Stimulated activated CD4-positive, alpha-beta T cell treated with anti-CD3 and anti-CD28 coated beads, Interleukin-12 subunit alpha, Interleukin-12 subunit beta, amount 100 ng/mL, for 4 hours (primary cell): ENCODE data around the gene EXOC3L4.

Experiments
- DNase-seq: peaks from one replicate; pipeline ENCODE4 v3.0.0-alpha.2; 2020

EXOC3L4 gene

GRCh38 chr14:103071544-103072251, 22.8 kb upstream of the EXOC3L4 start:
- no peak for DNase-seq

DNA sequence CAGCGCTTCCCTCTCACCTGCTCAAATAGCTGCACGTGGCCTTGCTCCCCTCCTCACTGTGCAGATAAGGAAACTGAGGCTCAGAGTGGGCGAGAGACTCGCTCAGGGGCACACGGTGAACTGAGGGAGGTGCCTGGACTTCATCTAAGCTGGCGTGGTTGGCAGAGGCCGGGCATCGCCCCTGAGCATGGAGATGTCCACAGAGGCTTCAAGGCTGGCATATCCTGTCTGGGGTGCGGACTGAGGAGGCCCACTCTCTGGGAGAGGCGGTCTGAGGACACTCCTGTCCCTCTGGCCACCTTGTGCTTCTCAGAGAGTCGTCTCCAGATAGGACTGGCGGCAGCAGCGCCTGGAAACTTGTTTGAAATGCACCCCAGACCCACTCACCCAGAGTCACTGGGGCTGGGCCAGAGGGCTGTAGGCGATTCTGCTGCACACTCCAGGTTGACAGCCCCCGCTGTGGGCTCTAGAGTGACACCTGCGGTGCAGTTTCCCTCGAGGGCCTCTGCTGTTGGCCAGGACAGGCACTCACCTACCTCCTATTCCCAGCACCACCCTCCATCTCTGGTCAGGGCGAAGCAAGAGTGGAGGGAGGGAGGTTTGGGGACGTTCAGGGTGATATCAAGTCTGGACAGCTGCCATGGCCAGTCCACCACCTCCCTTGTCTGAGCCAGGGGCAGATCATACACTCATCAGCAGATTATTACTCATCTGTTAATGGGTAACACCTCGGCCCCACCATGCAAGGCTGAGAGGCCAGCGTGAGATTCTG, 21.7 kb upstream of the EXOC3L4 start:
- DNase-seq = no peak

GRCh38 chr14:103073367-103073875, 21.1 kb upstream of the EXOC3L4 start:
- DNase-seq = no peak

GRCh38 chr14:103073876-103074728, 20.4 kb upstream of the EXOC3L4 start:
- no peak for DNase-seq

- DNase-seq = no peak
Observed at GRCh38 chr14:103074729-103075367, 19.7 kb upstream of the EXOC3L4 start.

GRCh38 chr14:103078420-103078749, 16.1 kb upstream of the EXOC3L4 start:
- peak; percentile 64 for DNase-seq

GRCh38 chr14:103078860-103079587, 15.5 kb upstream of the EXOC3L4 start:
- no peak for DNase-seq

- no peak for DNase-seq
Observed at GRCh38 chr14:103081951-103082350, 12.6 kb upstream of the EXOC3L4 start.

DNA sequence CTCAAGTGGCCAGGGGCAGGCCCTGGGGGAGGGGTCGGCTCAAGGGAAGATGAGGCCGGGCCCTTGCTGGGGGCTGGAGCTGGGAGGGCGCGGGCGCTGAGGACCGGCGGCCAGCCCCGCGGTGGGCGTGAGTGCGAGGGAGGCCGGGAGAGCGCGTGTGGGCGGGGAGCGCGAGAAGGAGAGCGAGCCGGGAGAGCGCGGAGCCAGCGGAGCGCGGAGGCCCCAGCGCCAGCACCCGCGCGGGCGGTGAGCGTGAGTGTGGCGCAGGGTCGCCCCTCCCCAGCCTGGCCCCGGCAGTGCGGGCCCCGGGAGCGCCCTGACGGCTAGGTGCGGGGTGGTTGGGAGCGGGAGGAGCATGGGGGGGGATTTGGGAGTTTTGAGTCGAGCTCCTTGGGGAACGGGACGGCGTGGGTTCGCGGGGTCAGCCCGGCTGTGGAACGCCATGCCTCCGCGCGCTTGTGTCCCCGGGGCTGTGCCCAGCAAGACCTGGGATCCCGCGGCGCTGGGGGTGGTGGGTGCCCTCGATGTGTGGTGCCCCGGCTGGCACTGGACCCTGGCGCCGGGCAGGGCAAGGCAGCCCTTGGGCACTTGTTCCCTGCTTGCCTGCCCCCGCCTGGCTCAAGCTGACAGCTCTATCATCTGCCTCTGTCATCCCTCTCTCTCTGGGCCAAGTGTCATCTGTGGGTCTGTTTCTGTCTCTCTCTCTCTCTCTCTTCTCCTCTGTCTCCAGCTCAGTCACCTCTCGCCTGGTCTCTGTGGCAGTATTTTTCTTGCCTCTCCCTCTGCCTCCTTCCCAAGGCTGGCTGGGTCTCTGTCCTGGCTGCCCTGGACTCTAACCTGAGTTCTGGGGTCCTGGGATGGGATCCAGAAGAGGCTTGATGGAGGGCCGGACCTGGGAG, 10.3 kb upstream of the EXOC3L4 start, which contains the start of gene LBHD2:
Gene LBHD2 (plus strand): TSS at position 190 of the 899 bp plus-strand sequence. CDS start 1,803 bp downstream, outside the sequence.
- DNase-seq = no peak

GRCh38 chr14:103085106-103086091, 9.1 kb upstream of the EXOC3L4 start:
- no peak for DNase-seq

DNA sequence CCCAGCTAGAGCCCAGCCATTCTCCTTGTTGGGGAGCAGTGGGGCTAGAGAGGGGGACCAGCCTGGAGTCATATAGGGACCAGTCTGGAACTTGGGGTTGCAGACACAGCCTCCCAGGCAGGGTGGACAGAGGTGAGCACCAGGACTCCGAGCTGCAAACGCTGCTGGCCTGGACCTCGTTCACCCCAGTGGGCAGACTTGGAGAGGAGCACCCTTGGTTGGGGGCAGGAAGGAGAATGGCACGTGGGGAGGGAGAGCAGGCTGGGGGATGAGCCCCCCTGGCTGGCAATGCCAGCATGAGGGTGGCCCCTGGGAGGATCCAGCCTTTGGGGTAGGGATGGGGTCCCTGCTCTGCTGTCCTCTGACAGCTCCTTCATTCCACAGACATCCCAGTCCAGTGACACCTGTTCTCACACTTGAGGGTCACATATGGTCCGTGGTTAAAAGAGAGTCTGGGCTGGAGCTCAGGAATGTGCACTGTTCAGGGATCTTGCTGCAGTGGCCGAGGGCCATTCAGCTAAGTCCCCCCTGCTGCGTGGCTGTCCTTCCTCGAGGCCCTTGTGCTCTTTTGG, 7.7 kb upstream of the EXOC3L4 start:
- no peak for DNase-seq

DNA sequence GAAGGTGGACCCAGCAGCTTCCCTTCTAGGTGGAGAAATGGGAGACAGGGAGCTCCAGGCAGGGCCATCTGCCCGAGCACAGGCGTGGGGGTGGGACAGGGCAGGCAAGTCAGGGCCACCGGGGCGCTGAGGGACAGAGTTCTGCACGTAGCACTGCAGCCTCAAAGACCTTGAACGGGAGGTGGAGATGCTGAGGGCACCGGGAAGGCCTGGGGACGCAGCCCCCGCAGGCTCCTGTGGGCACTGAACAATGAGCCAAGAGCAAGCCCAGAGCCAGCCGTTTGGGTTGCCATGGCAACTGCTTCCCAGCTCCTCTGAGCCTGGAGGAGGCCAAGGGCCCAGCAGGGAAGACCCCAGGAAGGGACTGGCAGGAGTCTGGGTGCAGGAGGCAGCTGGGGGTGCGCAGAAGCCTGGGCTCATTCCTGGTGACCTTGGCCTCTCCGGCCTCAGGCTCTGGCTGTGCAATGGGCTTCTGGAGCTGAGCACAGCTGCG, 7.1 kb upstream of the EXOC3L4 start:
- no peak for DNase-seq

GRCh38 chr14:103088921-103089320, 5.6 kb upstream of the EXOC3L4 start:
- no peak for DNase-seq

GRCh38 chr14:103089386-103090335, 4.9 kb upstream of the EXOC3L4 start:
- DNase-seq = no peak

GRCh38 chr14:103090481-103091020, 4.0 kb upstream of the EXOC3L4 start:
- DNase-seq = no peak

DNA sequence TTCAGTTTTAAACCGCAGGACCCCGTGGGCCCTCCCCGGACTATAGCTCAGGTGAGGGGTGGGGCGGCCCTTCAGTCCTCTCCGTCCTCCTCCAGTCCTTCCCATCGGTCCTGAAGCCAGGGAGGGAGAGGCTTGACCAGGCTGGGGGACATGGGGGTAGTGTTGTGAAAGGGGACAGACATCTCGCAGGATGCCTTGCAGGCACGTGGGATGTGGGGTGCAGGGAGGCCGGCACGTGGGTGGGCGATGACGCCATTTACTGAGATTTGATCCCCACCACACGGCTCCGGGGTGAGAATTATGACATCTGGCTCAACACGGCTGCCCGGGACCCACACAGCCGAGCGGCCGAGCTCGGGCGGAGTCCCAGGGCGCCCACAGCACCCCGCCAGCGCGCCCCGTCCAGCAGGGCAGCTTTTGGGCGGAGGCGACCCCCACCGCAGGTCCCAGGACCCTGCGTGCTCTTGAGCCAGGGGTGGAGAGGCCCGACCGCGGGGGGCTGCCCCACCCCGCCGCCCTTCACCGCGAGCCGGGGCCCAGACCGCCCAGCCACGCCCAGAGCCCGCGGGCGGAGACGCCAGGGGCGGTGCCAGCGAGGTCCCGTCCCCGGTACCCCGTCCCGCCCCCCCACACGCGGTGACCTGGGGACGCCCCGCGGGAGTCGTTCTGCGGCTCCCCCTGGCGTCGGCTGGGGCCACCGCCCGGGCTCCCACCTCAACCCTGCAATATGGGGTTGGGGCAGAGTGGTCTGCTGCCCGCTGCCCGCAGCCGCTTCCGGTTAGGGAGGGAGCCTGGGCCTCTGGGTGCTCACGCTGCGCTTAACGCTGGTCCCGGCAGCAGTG, 3.3 kb upstream of the EXOC3L4 start:
- DNase-seq = peak; percentile 80

- no peak for DNase-seq
Observed at GRCh38 chr14:103091883-103092222, 2.7 kb upstream of the EXOC3L4 start.
